Right ventricle myocardium inferior (tissue), 1 donor: ENCODE results near the gene POLE4. TPM values are rescaled to one million over a fixed set of nuclear protein-coding genes. Genes with fewer than 3 reads are reported as not detected.

Source experiments
- ATAC-seq: fragments of 200-7000 bp; cut with Tn5 transposase; one replicate; pipeline ENCODE4 v1.9.1; 2020; ENCODE audit warnings: mild to moderate bottlenecking, moderate library complexity
- DNase-seq: peaks from one replicate; pipeline ENCODE4 v3.0.0; 2021; ENCODE audit errors: missing footprints
- intact Hi-C: fragments of 100-400 bp; cut with DNase I; formaldehyde crosslinking; loops from one replicate; pipeline ENCODE4 v1.11.0; 2022
- total RNA-seq: library from RNA; stranded (reverse); fragmentation: NEBNext Ultra II Directional; extraction: Animal tissue kit (Norgen Biotek cat#: 25700); gene quantifications from one replicate; pipeline ENCODE4 v1.2.1, GENCODE V29; 2021
- donor health status: DM: no; HTN: yes; CAD: no; lungs with severe emphysema.

POLE4 gene
- total RNA-seq, 1 donor from 2014 or later, result 51.7 TPM

DNA sequence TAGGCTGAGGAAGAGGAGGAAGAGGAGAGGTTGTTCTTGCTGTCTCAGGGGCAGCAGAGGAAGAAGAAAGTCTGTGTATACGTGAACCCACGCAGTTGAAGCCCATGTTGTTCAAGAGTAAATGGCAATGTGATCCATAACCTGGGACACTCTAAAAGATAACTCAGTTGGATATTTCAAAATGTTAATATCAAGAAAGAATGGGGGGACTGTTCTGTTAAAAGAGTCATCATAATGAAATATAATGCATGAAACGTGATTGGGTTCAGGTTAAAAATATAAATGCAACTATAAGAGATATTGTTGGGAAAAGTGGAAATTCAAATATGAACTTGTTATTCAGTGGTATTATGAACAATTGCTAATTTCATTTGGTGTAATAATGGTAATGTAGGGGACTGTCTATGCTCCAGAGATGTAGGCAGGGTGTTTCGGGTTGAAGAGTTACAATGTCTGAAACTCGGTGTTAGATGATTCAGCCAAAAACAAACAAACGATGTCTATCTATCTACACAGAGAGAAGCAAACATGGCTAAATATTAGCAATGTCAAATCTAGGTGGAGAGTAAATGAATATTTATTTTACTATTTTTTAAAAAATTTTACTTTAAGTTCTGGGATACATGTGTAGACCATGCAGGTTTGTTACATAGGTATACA, 21.1 kb upstream of the POLE4 start:
- ATAC-seq, result no peak
- intact Hi-C loops, result no loop called here
- DNase-seq, result no peak

GRCh38 chr2:74938264-74938663, 20.2 kb upstream of the POLE4 start:
- ATAC-seq, result no peak
- intact Hi-C loops, result no loop called here

GRCh38 chr2:74939919-74940812, 18.3 kb upstream of the POLE4 start:
- DNase-seq, result no peak
- no peak for ATAC-seq
- intact Hi-C loops, result no loop called here

More at GRCh38 chr2:74938264-74938663, 20.2 kb upstream of the POLE4 start:
- no peak for DNase-seq

DNA sequence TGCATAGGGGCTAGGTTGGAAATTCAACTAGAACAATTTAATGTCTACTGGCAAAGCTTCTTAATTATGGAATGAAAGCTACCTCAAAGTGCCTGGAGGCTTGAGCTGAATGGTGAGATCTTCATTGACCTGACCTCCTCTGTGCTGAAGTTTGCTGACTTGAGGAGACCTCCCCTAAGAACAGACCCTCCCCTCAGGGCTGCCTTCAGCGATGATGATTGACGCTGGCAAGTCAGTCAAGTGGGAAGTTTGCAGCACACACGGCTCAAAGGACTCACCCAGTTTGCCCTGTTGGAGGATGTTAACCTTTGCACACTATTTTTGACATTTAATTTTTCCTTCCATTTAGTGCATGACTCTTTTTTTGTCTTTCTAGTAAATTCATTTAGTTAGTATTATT, 17.2 kb upstream of the POLE4 start:
- no peak for ATAC-seq
- intact Hi-C loops, result no loop called here
- no peak for DNase-seq

DNA sequence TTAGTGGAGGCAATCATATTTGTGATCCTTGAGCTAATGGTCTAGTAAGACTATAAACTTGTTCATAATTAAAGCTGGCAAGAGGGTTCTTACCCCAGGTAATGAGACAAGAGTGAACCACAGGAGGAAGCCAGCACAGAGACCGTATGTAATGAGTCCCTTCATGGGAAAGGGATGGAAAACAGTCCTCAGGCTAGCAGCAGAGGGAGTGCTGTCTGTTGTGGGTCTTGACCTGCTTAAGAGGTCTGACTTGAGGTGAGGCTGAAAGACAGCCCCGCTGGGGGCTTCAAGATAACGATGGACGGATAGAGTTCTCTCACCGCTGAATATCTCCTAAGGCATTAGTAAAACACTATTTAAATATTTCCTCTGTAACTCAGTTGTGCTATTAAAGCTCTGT, 16.2 kb upstream of the POLE4 start:
- DNase-seq (no peak), ATAC-seq (no peak)
- intact Hi-C loops, result no loop called here

DNA sequence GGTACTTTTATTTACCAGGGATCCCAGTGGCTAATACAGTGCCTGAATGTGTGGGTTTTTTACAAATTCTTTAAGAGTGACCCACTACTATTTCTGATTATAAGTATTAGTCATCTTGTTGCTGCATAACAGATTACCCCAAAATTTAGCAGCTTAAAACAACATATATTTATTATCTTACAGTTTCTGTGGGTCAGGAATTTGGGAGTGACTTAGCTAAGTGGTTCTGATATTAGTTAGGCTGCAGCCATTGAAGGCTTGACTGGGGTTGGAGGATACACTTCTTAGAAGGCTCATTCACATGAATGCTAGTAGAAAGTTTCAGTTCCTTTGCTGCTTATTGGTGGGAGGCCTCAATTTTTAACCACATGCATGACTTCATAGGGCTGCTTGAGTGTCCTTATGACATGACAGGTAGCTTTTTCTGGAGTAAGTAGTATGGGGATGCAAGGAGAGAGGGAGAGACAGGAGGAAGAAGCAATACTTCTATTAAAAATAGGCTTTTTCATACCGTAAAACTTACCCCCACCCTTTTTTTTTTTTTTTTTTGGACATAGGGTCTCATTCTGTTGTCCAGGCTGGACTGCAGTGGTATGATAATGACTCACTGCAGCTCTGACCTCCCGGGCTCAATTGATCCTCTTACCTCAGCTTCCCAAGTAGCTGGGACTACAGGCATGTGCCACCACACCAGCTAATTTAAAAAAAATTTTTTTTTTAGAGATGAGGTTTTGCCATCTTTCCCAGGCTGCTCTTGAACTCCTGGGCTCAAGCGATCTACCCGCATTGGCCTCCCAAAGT, 13.3 kb upstream of the POLE4 start:
- DNase-seq (no peak), ATAC-seq (no peak)
- intact Hi-C loops, result no loop called here

DNA sequence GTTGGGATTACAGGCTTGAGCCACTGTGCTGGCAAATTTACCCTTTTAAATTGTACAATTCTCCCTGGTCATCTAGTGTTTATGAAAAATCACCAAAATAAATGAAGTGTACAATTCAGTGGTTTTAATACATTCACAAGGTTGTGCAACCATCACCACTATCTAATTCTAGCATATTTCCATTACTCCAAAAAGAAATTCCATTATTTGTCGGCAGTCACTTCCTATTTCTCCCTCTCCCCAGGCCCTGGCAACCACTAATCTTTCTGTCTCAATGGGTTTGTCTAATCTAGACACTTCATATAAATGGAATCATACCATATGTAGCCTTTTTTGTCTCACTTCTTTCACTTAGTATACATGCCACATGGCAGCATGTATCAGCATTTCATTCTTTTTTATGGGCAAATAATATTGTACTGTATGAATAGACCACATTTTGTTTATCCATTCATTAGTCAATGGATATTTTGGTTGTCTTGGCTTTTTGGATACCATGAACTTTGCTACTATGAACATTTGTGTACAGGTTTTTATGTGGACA, 12.6 kb upstream of the POLE4 start:
- intact Hi-C loops, result no loop called here
- no peak for ATAC-seq
- DNase-seq, result no peak

DNA sequence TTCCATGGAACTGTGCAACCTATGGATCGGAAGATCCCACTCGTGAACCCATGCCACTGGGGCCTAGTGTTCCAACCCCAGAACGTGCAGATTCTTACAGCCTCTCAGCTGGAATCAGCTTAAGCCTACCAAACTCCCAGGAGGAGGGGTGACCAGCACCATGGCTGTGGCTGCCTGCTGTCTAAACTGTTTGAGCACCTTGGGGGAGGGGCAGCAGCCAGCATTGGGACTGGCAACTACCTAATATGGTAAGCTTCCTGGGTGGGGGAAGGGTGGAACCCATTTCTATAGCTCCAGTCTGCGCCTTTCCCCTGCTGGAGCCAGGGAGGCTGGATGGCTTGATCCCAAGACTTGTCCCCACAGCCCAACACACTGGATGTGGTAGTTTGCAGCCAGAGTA, 10.7 kb upstream of the POLE4 start:
- intact Hi-C loops, result no loop called here
- ATAC-seq (no peak), DNase-seq (no peak)

- intact Hi-C loops, result no loop called here
- DNase-seq, result no peak
- ATAC-seq, result no peak
These were observed 9.7 kb upstream of the POLE4 start for GRCh38 chr2:74948779-74949178.

DNA sequence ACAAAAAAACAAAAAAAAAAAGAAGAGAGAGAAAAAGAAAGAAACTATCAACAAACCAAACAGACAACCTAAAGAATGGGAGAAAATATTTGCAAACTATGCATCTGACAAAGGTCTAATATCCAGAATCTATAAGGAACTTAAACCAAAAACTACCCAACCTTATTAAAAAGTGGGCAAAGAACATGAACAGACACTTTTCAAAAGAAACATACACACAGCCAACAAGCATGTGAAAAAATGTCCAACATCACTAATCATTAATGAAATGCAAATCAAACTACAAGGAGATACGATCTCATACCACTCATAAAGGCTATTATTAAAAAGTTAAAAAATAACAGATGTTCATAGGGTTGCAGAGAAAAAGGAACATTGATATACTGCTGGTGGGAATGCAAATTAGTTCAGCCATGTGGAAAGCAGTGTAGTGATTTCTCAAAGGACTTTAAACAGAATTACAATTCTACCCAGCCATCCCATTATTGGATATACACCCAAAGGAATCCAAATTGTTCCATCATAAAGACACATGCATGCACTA, 7.2 kb upstream of the POLE4 start:
- ATAC-seq, result no peak
- intact Hi-C loops, result no loop called here
- DNase-seq, result no peak

- intact Hi-C loops, result no loop called here
- no peak for DNase-seq
- ATAC-seq, result no peak
These were observed 5.9 kb upstream of the POLE4 start for GRCh38 chr2:74952575-74952974.

DNA sequence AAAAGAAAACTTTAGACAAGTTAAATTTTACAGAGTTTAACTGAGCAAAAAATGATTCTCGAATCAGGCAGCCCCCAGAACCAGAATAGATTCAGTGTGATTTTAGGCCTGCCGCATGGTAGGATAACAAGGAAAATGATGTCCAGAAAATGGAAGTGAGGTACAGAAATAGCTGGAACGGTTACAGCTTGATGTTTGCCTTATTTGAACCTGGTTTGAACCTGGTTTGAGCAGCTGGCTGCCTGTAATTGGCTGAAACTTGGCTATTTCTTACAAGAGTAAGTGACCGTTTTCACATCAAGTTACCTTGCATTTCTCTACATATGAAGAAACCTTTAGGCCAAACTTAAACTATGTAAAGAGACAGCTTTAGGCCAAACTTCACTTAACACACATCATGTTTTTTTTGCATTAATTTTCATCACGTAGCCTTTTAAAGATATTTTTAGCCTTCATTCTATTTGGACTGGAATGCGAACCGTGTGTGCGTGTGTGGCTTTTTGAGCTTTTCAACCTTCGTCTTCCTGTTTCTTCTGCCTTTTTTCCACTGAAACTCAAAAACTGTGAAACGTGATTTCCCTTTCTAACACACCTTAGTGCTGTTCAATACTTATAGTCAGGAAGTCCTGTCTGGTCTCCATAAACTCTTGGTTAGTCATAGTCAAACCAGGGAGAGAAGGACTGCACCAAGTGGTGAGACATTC, 4.5 kb upstream of the POLE4 start:
- DNase-seq (no peak), ATAC-seq (no peak)
- intact Hi-C loops, result no loop called here

DNA sequence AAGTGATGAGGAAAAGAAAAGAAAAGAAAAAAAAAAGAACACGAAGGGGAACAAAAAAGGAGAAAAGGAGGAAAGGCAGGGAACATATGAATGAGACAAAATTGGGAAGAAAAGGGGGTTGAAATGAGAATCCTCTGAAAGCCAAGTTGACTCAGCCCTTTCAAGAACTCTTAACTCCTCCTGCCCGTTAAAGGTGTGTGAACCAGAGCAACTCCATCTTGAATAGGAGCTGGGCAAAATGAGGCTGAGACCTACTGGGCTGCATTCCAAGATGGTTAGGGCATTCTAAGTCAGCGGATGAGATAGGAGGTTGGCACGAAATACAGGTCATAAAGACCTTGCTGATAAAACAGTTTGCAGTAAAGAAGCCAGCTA, 4.0 kb upstream of the POLE4 start:
- intact Hi-C loops, result no loop called here
- DNase-seq (no peak), ATAC-seq (no peak)

DNA sequence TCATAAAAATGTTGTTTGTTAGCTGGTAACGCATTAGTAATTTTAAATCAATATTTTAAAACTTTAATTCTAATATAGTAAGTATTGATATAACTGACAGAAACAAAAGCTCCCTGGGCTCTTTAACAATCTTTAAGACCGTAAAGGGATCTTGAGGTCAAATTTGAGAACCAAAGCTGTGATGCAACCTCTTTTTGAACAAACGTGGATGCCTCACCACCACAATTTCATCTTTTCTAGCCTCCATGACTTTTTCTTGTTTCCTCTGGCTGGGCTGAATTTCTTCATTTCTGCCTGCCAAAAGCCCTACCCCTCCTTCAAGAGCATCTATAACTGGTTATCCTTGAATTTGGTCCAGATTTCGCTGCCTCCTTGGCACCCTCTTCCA, 563 bp upstream of the POLE4 start:
- DNase-seq (no peak), ATAC-seq (no peak)
- intact Hi-C loops, result no loop called here

DNA sequence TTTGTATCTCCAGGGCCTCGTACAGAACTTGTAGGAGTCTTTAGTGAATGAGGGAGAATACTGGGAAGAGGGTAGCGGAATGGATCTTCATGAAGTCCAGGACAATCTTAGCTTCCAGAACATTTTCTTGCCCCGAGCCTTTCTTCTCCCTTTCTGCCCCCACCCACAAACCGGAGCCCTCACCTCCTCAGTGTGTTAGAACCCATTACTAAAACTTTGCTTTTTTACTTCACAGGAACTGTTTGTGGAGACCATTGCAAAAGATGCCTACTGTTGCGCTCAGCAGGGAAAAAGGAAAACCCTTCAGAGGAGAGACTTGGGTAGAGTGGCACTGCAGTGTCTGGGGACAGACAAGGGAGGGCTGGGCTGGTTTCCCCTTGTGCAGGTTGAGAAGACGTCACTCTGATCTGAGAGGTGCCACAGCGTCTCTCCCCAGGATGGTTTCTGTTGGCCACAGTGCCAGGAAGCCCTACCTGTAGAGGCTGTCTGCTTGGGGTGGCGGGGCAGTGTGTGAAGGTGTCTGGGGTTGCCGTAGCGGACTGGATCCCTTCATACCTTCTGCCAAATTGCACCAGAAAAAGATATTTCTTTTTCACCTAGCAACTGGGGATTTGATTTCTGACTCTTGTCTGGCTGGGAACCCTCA, 786 bp downstream of the POLE4 start:
- DNase-seq (peak; percentile 59), ATAC-seq (no peak)
- intact Hi-C loops, result no loop called here

DNA sequence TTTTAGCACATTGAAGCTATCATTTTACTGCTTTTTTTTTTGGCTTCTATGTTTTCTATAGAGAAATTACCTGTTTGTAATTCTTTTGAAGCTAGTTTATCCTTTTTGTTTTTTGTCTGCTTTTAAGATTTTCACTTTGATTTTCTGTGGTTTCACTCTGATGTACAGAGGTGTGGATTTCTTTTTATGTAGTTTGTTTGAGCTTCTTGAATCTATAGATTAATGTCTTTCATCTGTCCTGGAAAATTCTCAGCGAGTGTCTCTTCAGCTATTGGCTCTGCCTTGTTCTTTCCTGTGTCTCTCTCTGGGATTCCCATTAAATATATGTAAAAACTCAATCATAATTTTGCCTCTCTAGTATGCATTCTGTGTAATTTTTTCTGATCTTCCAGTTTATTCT, 8.4 kb downstream of the POLE4 start:
- no peak for DNase-seq

GRCh38 chr2:74975016-74975415, 16.6 kb downstream of the POLE4 start:
- ATAC-seq, result no peak

More for the DNA sequence above, 8.4 kb downstream of the POLE4 start:
- intact Hi-C loops, result no loop called here
- no peak for ATAC-seq

DNA sequence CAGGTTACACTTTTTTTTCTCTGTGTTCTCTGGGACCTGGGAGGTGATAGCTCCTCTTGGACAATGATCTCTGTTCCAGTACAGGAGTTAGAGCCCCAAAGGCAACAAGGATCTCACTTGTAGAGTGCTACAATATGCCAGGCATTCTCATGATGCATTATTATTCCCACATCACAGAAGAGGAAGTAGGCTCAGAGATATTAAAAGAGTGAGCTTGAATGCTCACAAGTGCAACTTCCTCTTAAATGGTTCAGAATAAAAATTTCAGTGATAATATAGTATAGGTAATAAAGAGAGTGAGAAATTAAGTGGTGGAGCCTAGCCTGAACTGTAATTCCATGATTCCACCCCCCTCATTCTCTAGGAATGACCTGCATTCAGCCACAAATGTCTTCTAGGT, 21.4 kb downstream of the POLE4 start:
- ATAC-seq, result no peak

More at GRCh38 chr2:74975016-74975415, 16.6 kb downstream of the POLE4 start:
- DNase-seq, result no peak
- intact Hi-C loops, result no loop called here

More for the DNA sequence above, 21.4 kb downstream of the POLE4 start:
- intact Hi-C loops, result no loop called here
- DNase-seq, result no peak
